Prostate gland (tissue), 2 donors: ENCODE results near the gene ERI3.

Experiments used
- CTCF ChIP-seq, 4 experiments: fragments of 200-600 bp in 2 of 4; fragments of 450-650 bp in 2 of 4; sonication (generic) in 2 of 4; IDR thresholded peaks; 1 replicate in 3 of 4; 2 replicates in 1 of 4; pipeline ENCODE4 v1.5.1; 2016 to 2019; ENCODE audit warnings: antibody characterized with exemption in 4 of 4, mild to moderate bottlenecking in 2 of 4, moderate library complexity in 2 of 4
- POLR2A ChIP-seq: fragments of 450-650 bp; IDR thresholded peaks from one replicate; pipeline ENCODE4 v1.6.1; 2016; ENCODE audit warnings: antibody characterized with exemption, mild to moderate bottlenecking

GRCh38 chr1:44297695-44298400, 57.2 kb downstream of the ERI3 start:
- TF ChIP-seq POLR2A, result no peak
- TF ChIP-seq CTCF (IDR thresholded peaks at IDR 0.05), result no peak
